Hepatocyte (in vitro differentiated cells): ENCODE data around the gene MOB1A. TPM values are rescaled to one million over a fixed set of nuclear protein-coding genes. Genes with fewer than 3 reads are reported as not detected.

Experiments
- DNase-seq: peaks from one replicate; pipeline ENCODE4 v3.0.0-alpha.2; 2016; ENCODE audit warnings: low spot score
- H2AFZ ChIP-seq: fragments of 200-600 bp; sonication (generic); 2 replicates; pipeline ENCODE4 v1.6.0; 2016; ENCODE audit warnings: antibody characterized with exemption, mild to moderate bottlenecking
- H3K27ac ChIP-seq: fragments of 200-600 bp; sonication (generic); 2 replicates; pipeline ENCODE4 v1.5.1; 2016; ENCODE audit warnings: mild to moderate bottlenecking
- H3K27me3 ChIP-seq: fragments of 200-600 bp; sonication (generic); 2 replicates; pipeline ENCODE4 v1.6.1; 2016
- H3K36me3 ChIP-seq: fragments of 200-600 bp; sonication (generic); replicated peaks from 2 replicates; pipeline ENCODE4 v1.5.1; 2016; ENCODE audit warnings: low read depth; ENCODE audit not compliant: insufficient read depth
- H3K4me1 ChIP-seq: fragments of 200-600 bp; sonication (generic); 2 replicates; pipeline ENCODE4 v1.5.1; 2016; ENCODE audit warnings: mild to moderate bottlenecking, moderate library complexity; ENCODE audit not compliant: insufficient read depth
- H3K4me2 ChIP-seq: fragments of 200-600 bp; sonication (generic); 2 replicates; pipeline ENCODE4 v1.6.0; 2016
- H3K4me3 ChIP-seq: fragments of 200-600 bp; sonication (generic); 2 replicates; pipeline ENCODE4 v1.5.1; 2016; ENCODE audit warnings: mild to moderate bottlenecking
- H3K79me2 ChIP-seq: fragments of 200-600 bp; sonication (generic); 2 replicates; pipeline ENCODE4 v1.6.0; 2017; ENCODE audit warnings: mild to moderate bottlenecking
- H3K9me2 ChIP-seq: fragments of 200-600 bp; sonication (generic); replicated peaks from 2 replicates; pipeline ENCODE4 v1.6.0; 2017; ENCODE audit warnings: mild to moderate bottlenecking; ENCODE audit not compliant: insufficient read depth
- H3K9me3 ChIP-seq: fragments of 200-600 bp; sonication (generic); 2 replicates; pipeline ENCODE4 v1.5.1; 2016; ENCODE audit warnings: low read depth, mild to moderate bottlenecking
- H4K20me1 ChIP-seq: fragments of 200-600 bp; sonication (generic); 2 replicates; pipeline ENCODE4 v1.6.0; 2016; ENCODE audit warnings: mild to moderate bottlenecking; ENCODE audit not compliant: insufficient read depth, poor library complexity, severe bottlenecking
- CTCF ChIP-seq: fragments of 200-600 bp; sonication (generic); IDR thresholded peaks from 2 replicates; pipeline ENCODE4 v1.5.1; 2016; ENCODE audit warnings: antibody characterized with exemption, mild to moderate bottlenecking; ENCODE audit not compliant: poor library complexity
- EZH2 ChIP-seq: fragments of 200-600 bp; sonication (generic); IDR thresholded peaks from 2 replicates; pipeline ENCODE4 v1.6.1; 2016; ENCODE audit warnings: antibody characterized with exemption, mild to moderate bottlenecking, borderline replicate concordance
- EZH2phosphoT487 ChIP-seq: fragments of 200-600 bp; sonication (generic); IDR thresholded peaks from one replicate; pipeline ENCODE4 v1.6.1; 2018; ENCODE audit warnings: antibody characterized with exemption, mild to moderate bottlenecking, low read depth, moderate library complexity; ENCODE audit not compliant: unreplicated experiment, severe bottlenecking
- WGBS: methylation state at CpG from one replicate; pipeline ENCODE4 v1.1.6; 2016; ENCODE audit warnings: low lambda C conversion rate; ENCODE audit errors: missing lambda C conversion rate; 5-methylcytosine and 5-hydroxymethylcytosine counted together
- polyA plus RNA-seq: library from polyadenylated mRNA; unstranded; fragments of >200 nt; fragmentation: Nextera tagmentation; extraction: Ambion mirVana; gene quantifications from 2 replicates; pipeline ENCODE4 v1.2.1, GENCODE V29; 2016
- total RNA-seq: library from RNA; depleted of rRNA; stranded (reverse); fragments of >200 nt; gene quantifications from 2 replicates; pipeline ENCODE4 v1.2.3, GENCODE V29; 2014

MOB1A gene
- total and polyA plus RNA-seq, 2 experiments from 2014 or later = 43.3 to 100 TPM

DNA sequence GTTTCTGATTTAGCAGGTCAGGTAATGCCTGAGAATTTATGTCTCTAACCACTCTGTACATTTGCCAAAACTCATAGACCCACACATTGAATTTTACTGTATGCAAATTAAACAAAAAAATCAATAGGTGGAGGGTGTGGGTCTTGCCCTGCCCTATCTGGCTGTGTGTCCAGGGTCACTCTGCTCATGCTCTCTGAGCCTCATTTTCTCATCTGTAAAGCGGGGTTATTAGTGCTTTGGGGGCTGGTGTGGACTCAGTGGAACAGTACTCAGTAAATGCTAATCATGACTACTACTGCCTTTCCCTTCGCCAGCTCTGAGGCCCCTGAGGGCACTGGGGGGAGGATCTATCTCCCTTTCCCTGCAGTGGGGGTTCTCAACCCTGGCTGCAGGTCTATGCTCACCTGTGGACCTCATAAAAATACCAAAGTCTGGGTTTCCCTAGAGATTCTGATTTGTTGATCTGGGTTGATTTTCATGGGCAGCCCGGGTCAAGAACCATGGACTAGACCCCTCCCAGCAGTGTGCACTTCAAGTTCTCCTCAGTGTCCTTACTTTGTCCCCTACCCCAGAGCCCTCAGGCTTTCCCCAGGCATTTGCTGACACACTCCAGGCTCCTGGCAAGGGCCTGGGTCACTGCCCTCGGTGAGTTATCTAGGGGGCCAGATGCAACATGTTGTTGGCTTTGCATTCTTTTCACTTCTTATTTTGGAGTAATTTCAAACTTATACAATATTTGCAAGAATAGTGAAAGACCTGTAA, 47.2 kb upstream of the MOB1A start:
- Histone ChIP-seq H3K4me2 (no peak overlapping the region), H3K27ac (no peak overlapping the region), H3K9me3 (no peaks in the 10 kb centered on the region), H3K36me3 (no peaks in the 10 kb centered on the region), H3K9me2 (no peaks in the 10 kb centered on the region), H3K4me1 (no peaks in the 10 kb centered on the region), H3K27me3 (no peaks in the 10 kb centered on the region), H3K4me3 (no peak overlapping the region), H2AFZ (no peak overlapping the region), H4K20me1 (no peaks in the 10 kb centered on the region), H3K79me2 (no peaks in the 10 kb centered on the region)
- 67% methylated on average over 4 of the region's 4 CpGs for WGBS
- no peak for DNase-seq
- TF ChIP-seq EZH2phosphoT487 = no peak
- no peak for TF ChIP-seq CTCF

DNA sequence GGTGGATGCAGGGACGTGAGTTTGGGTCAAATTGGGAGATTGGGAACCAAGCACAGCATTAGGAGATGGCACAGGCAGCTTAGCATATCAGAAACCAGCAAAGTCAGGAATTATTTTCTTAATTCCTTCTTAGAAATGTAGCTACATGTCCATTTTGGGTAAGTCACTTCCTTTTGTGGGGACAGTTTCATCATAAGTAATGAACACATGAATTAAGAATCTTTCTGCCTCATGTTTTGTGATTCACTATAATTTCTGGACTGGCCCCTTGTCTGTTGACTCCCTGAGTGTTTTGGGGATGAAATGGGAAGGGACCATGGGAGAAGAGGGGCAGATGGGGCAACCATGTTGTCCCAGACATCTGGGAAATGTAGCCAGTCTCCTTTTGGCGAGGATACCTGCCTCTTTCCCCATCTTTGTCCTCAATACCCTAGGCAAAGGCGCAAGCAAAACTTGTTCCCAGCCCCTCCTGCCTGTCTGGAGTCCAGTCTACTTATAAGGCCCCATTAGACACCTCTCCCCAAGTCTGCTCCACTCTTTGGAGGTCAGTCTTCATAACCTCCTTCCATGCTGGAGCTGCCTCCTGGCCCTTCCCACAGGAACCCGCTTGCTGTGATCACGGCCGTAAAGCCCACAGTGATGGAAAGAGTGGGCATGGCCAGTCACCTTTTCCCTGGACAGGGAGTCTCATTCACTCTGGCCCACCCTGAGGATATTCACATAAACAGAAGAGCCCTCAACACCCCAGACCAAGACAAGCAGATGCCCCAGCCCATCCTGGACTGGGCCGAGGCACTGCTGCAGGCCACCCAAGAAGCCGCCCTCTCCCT, 45.5 kb upstream of the MOB1A start:
- Histone ChIP-seq H3K4me2 (no peak overlapping the region), H3K9me3 (no peaks in the 10 kb centered on the region), H3K27me3 (no peaks in the 10 kb centered on the region), H4K20me1 (no peaks in the 10 kb centered on the region), H3K27ac (no peak overlapping the region), H3K9me2 (no peaks in the 10 kb centered on the region), H3K36me3 (no peaks in the 10 kb centered on the region), H3K4me1 (no peaks in the 10 kb centered on the region), H3K4me3 (no peak overlapping the region), H3K79me2 (no peaks in the 10 kb centered on the region), H2AFZ (no peak overlapping the region)
- 91% methylated on average over 8 of the region's 8 CpGs for whole genome bisulfite sequencing
- DNase-seq = no peak
- TF ChIP-seq EZH2phosphoT487 = no peak
- no peak for TF ChIP-seq EZH2
- no peak for TF ChIP-seq CTCF

DNA sequence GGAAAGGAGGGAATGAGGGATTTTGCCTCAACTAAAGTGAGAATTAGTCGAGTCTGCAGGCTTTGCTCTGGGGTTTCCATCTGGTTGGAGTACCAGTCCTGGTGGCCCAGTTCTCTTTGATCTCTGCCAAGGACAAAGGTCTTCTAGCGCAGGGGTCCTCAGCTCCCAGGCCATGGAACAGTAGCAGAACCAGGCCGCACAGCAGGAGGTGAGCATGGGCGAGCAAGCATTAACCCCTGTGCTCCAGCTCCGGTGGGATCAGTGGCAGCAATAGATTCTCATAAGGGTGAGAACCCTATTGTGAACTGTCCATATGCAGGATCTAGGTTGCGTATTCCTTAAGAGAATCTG, 43.6 kb upstream of the MOB1A start:
- no peaks in the 10 kb centered on the region for H3K79me2 ChIP-seq
- DNase-seq = no peak
- H3K27me3 ChIP-seq = no peaks in the 10 kb centered on the region
- no peaks in the 10 kb centered on the region for H3K4me1 ChIP-seq
- H3K9me3 ChIP-seq = no peaks in the 10 kb centered on the region
- H3K4me3 ChIP-seq = no peak overlapping the region
- no peak overlapping the region for H2AFZ ChIP-seq
- TF ChIP-seq EZH2 (no peak), EZH2phosphoT487 (no peak), CTCF (no peak)
- no peaks in the 10 kb centered on the region for H3K36me3 ChIP-seq
- no peaks in the 10 kb centered on the region for H3K9me2 ChIP-seq
- no peak overlapping the region for H3K27ac ChIP-seq
- no peaks in the 10 kb centered on the region for H4K20me1 ChIP-seq
- WGBS = 90% methylated on average over 6 of the region's 6 CpGs
- no peak overlapping the region for H3K4me2 ChIP-seq
